CD14-positive monocyte (primary cell): ENCODE data around the gene ATP2C2. TPM values are rescaled to one million over a fixed set of nuclear protein-coding genes. Genes with fewer than 3 reads are reported as not detected.
A peak's percentile ranks its signal among the peaks of the same experiment; 100 is the strongest.

Experiments used
- DNase-seq, 3 donors: peaks; one replicate each; pipeline ENCODE4 v3.0.0-alpha.2; 2011 to 2022
- H2AFZ ChIP-seq: 2 replicates; pipeline ENCODE4 v1.6.0; 2012; ENCODE audit warnings: mild to moderate bottlenecking, low read depth, low read length, inconsistent platforms; ENCODE audit not compliant: insufficient read depth, poor library complexity, severe bottlenecking
- H3K27ac ChIP-seq, 2 donors: 1 replicate in 1 of 2; 2 replicates in 1 of 2; pipeline ENCODE4 v1.5.1; 2012 to 2013; ENCODE audit warnings: low read length in 2 of 2, control low read depth in 1 of 2, inconsistent platforms in 1 of 2, low read depth in 1 of 2, mild to moderate bottlenecking in 1 of 2
- H3K27me3 ChIP-seq, 2 donors: one replicate each; pipeline versions ENCODE4 v1.6.0 to v1.6.1; 2011 to 2013; ENCODE audit warnings: low read length in 2 of 2; ENCODE audit not compliant: control insufficient read depth in 2 of 2, insufficient read depth in 2 of 2
- H3K36me3 ChIP-seq, 2 donors: replicated peaks in 1 of 2; 1 replicate in 1 of 2; 2 replicates in 1 of 2; pipeline versions ENCODE4 v1.5.1 to v1.6.1; 2012 to 2013; ENCODE audit warnings: low read length in 2 of 2, control low read depth in 1 of 2, inconsistent platforms in 1 of 2, mild to moderate bottlenecking in 1 of 2; ENCODE audit not compliant: insufficient read depth in 2 of 2, control insufficient read depth in 1 of 2
- H3K4me1 ChIP-seq, 2 donors: 1 replicate in 1 of 2; 2 replicates in 1 of 2; pipeline versions ENCODE4 v1.5.1 to v1.6.1; 2012 to 2013; ENCODE audit warnings: low read length in 2 of 2, control low read depth in 1 of 2, inconsistent platforms in 1 of 2, mild to moderate bottlenecking in 1 of 2, moderate library complexity in 1 of 2; ENCODE audit not compliant: insufficient read depth in 2 of 2, control insufficient read depth in 1 of 2
- H3K4me2 ChIP-seq: replicated peaks from 2 replicates; pipeline ENCODE3; 2012; ENCODE audit warnings: low read length, moderate library complexity, mild to moderate bottlenecking; ENCODE audit not compliant: poor library complexity, severe bottlenecking; ENCODE audit errors: extremely low read depth
- H3K4me3 ChIP-seq, 3 experiments: fragments of 200-600 bp in 1 of 3; sonication (generic) in 1 of 3; replicated peaks in 1 of 3; 1 replicate in 2 of 3; 2 replicates in 1 of 3; pipeline ENCODE4 v1.5.1; 2011 to 2013; ENCODE audit warnings: low read length in 3 of 3, mild to moderate bottlenecking in 3 of 3, control low read depth in 2 of 3, low read depth in 2 of 3, inconsistent platforms in 1 of 3, moderate library complexity in 1 of 3
- H3K79me2 ChIP-seq: 2 replicates; pipeline ENCODE4 v1.6.0; 2012; ENCODE audit warnings: mild to moderate bottlenecking, control low read depth, inconsistent platforms, low read length, moderate library complexity; ENCODE audit not compliant: insufficient read depth
- H3K9ac ChIP-seq: 2 replicates; pipeline ENCODE4 v1.6.0; 2017; ENCODE audit warnings: low read length, mild to moderate bottlenecking; ENCODE audit not compliant: insufficient read depth, poor library complexity, severe bottlenecking
- H3K9me3 ChIP-seq, 2 donors: replicated peaks in 1 of 2; 1 replicate in 1 of 2; 2 replicates in 1 of 2; pipeline versions ENCODE4 v1.5.1 to v1.6.1; 2012 to 2013; ENCODE audit warnings: low read length in 2 of 2, control low read depth in 1 of 2; ENCODE audit not compliant: control insufficient read depth in 1 of 2, insufficient read depth in 1 of 2
- H4K20me1 ChIP-seq: 2 replicates; pipeline ENCODE4 v1.6.0; 2012; ENCODE audit warnings: mild to moderate bottlenecking, low read length, control low read depth, moderate library complexity; ENCODE audit not compliant: insufficient read depth
- H3K27ac Mint-ChIP-seq, 7 donors: one replicate each; pipeline ENCODE4 v1.8.0; 2020; ENCODE audit warnings: mild to moderate bottlenecking in 7 of 7, mixed read lengths in 7 of 7, moderate library complexity in 6 of 7, inconsistent platforms in 2 of 7
- H3K27me3 Mint-ChIP-seq, 3 donors: one replicate each; pipeline ENCODE4 v1.8.0; 2021 to 2022; ENCODE audit warnings: low read depth in 3 of 3, mild to moderate bottlenecking in 3 of 3, mixed read lengths in 3 of 3, moderate library complexity in 3 of 3, inconsistent platforms in 1 of 3
- H3K36me3 Mint-ChIP-seq, 2 donors: one replicate each; pipeline ENCODE4 v1.8.0; 2020; ENCODE audit warnings: mixed read lengths in 2 of 2, inconsistent platforms in 1 of 2, mild to moderate bottlenecking in 1 of 2
- H3K4me1 Mint-ChIP-seq: one replicate; pipeline ENCODE4 v1.8.0; 2020; ENCODE audit warnings: mild to moderate bottlenecking, mixed read lengths
- H3K4me3 Mint-ChIP-seq, 2 donors: one replicate each; pipeline ENCODE4 v1.8.0; 2020; ENCODE audit warnings: mild to moderate bottlenecking in 2 of 2, mixed read lengths in 2 of 2, moderate library complexity in 1 of 2
- H3K9me3 Mint-ChIP-seq, 7 donors: one replicate each; pipeline ENCODE4 v1.8.0; 2020 to 2022; ENCODE audit warnings: mixed read lengths in 7 of 7, mild to moderate bottlenecking in 6 of 7, moderate library complexity in 6 of 7, inconsistent platforms in 2 of 7
- WGBS: methylation state at CpG from one replicate; pipeline ENCODE4 v1.1.5; 2013; ENCODE audit warnings: missing lambda C conversion rate; ENCODE audit not compliant: insufficient coverage; 5-methylcytosine and 5-hydroxymethylcytosine counted together
- intact Hi-C, 2 donors: fragments of 100-400 bp; cut with micrococcal nuclease; formaldehyde crosslinking; loops; one replicate each; pipeline versions ENCODE4 v1.15.0 to v1.15.1; 2023
- polyA plus RNA-seq, 3 donors: library from polyadenylated mRNA; depleted of rRNA in 1 of 3; unstranded in 2 of 3; stranded (reverse) in 1 of 3; fragments of 300-500 nt in 2 of 3; fragments of >200 nt in 1 of 3; fragmentation: Illumina TruSeq in 2 of 3; gene quantifications; 1 replicate in 2 of 3; 2 replicates in 1 of 3; pipeline ENCODE4 v1.2.3, GENCODE V29; 2012 to 2021
- TF ChIP-seq, protein P1 (sequence below): fragments of 200-600 bp; IDR thresholded peaks from one replicate; pipeline ENCODE4 v1.8.0; 2022; ENCODE audit warnings: antibody characterized with exemption, mild to moderate bottlenecking

Gene ATP2C2
- polyA plus RNA-seq, 3 donors = 0.05 TPM; not detected in 2

DNA sequence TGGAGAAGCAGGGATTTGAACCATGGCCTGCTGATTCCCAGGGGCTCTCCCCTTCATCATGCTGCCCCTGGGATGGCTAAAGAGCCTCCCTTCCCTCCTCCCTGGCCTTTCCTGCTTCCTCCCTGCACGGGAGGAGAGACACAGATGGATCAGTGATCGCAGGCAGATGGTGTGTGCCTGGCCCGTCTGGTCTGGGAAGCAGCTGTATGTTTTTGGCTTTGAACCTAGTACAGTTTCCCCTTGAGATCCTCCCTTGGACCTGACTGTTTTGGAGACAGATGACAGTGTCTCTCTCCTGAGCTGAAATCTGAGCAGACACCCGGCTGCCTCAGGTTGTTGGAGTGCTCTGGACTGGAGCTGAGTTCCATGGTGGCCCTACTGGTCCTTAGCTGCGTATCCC lies 29.0 kb upstream of the ATP2C2 start:
- WGBS = 82% methylated on average over 4 of the region's 5 CpGs
- no peak overlapping the region for H2AFZ ChIP-seq
- Mint-ChIP-seq H3K4me1 (peaks cover 8% of the 10 kb centered on the region), H3K36me3 (no peaks in the 10 kb centered on the region), H3K27ac (peak overlapping the region in 1 of 7 donors; percentile 2), H3K4me3 (no peak overlapping the region), H3K9me3 (peaks cover 3 to 27% (median 19%) of the 10 kb centered on the region in 7 donors), H3K27me3 (peaks cover 7 to 17% (median 16%) of the 10 kb centered on the region in 3 donors)
- peaks cover 3 to 6% of the 10 kb centered on the region in 2 donors for H3K9me3 ChIP-seq
- no peaks in the 10 kb centered on the region for H3K79me2 ChIP-seq
- peaks cover 0 to 3% of the 10 kb centered on the region in 2 donors for H3K4me1 ChIP-seq
- intact Hi-C loops = no loop called here
- TF ChIP-seq, protein P1, sequence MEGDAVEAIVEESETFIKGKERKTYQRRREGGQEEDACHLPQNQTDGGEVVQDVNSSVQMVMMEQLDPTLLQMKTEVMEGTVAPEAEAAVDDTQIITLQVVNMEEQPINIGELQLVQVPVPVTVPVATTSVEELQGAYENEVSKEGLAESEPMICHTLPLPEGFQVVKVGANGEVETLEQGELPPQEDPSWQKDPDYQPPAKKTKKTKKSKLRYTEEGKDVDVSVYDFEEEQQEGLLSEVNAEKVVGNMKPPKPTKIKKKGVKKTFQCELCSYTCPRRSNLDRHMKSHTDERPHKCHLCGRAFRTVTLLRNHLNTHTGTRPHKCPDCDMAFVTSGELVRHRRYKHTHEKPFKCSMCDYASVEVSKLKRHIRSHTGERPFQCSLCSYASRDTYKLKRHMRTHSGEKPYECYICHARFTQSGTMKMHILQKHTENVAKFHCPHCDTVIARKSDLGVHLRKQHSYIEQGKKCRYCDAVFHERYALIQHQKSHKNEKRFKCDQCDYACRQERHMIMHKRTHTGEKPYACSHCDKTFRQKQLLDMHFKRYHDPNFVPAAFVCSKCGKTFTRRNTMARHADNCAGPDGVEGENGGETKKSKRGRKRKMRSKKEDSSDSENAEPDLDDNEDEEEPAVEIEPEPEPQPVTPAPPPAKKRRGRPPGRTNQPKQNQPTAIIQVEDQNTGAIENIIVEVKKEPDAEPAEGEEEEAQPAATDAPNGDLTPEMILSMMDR = no peak
- DNase-seq = no peak
- H3K4me2 ChIP-seq = no peak overlapping the region
- H3K4me3 ChIP-seq = no peak overlapping the region
- no peaks in the 10 kb centered on the region for H3K36me3 ChIP-seq
- no peak overlapping the region for H3K27ac ChIP-seq
- H3K9ac ChIP-seq = no peak overlapping the region
- H4K20me1 ChIP-seq = no peaks in the 10 kb centered on the region
- no peaks in the 10 kb centered on the region for H3K27me3 ChIP-seq

DNA sequence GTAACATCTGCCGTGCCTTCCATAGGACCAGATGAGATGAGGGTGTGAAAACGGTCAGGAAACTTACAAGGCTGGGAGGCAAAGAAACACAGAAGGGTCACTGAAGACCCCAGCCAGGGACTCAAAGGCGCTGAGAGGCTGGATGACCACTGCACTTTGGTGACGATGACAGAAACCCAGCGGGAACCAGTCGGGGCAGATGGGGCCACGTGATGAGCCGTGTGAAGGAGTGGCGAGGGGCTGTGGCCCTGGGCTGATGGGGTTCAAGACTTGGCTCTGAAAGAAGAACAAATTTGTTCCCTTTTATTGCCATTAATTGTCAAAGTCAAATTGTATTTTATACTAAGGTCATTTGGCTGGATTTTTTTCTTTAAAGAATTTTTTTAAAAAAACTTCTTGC lies 28.6 kb upstream of the ATP2C2 start:
- Mint-ChIP-seq H3K27me3 (peaks cover 7 to 16% (median 15%) of the 10 kb centered on the region in 3 donors), H3K27ac (no peak overlapping the region), H3K4me1 (peaks cover 9% of the 10 kb centered on the region), H3K9me3 (peaks cover 3 to 27% (median 19%) of the 10 kb centered on the region in 7 donors), H3K36me3 (no peaks in the 10 kb centered on the region), H3K4me3 (no peak overlapping the region)
- H3K79me2 ChIP-seq = no peaks in the 10 kb centered on the region
- no peak for DNase-seq
- 86% methylated on average over 7 of the region's 9 CpGs for WGBS
- peaks cover 0 to 3% of the 10 kb centered on the region in 2 donors for H3K4me1 ChIP-seq
- H3K9me3 ChIP-seq = peaks cover 3 to 6% of the 10 kb centered on the region in 2 donors
- H3K27me3 ChIP-seq = no peaks in the 10 kb centered on the region
- no peaks in the 10 kb centered on the region for H3K36me3 ChIP-seq
- no peak overlapping the region for H2AFZ ChIP-seq
- intact Hi-C loops = no loop called here
- TF ChIP-seq, protein P1 = no peak
- no peak overlapping the region for H3K4me2 ChIP-seq
- no peak overlapping the region for H3K4me3 ChIP-seq
- H3K27ac ChIP-seq = no peak overlapping the region
- no peaks in the 10 kb centered on the region for H4K20me1 ChIP-seq
- no peak overlapping the region for H3K9ac ChIP-seq
